HepG2 (cell line): Measurements from ENCODE around the gene TBCB. TPM values are rescaled to one million over a fixed set of nuclear protein-coding genes. Genes with fewer than 3 reads are reported as not detected.

Source experiments
- ATAC-seq: fragments of 200-7000 bp; cut with Tn5 transposase; 3 replicates; pipeline ENCODE4 v1.9.1; 2020; ENCODE audit warnings: mild to moderate bottlenecking, moderate library complexity
- BruUV-seq: library from RNA; stranded (reverse); fragments of 400-500 nt; replicated peaks from 2 replicates; lab custom pipeline; 2021; lab: Mats Ljungman, UMichigan
- CTCF ChIA-PET: fragments of 300-600 bp; formaldehyde crosslinking; extraction: SDS; loops from one replicate; lab custom pipeline; 2021; ENCODE audit warnings: low total read pairs, inconsistent platforms, low intra/inter-chr PET ratio; lab: Yijun Ruan, JAX
- POLR2A ChIA-PET: fragments of 350-600 bp; sonication (Branson Sonifier 250); formaldehyde crosslinking; loops from one replicate; lab custom pipeline; 2020; ENCODE audit warnings: antibody characterized with exemption, inconsistent platforms; lab: Yijun Ruan, JAX
- DNase-seq: peaks from one replicate; pipeline ENCODE4 v3.0.0-alpha.2; 2015; ENCODE audit warnings: low spot score
- FAIRE-seq: peaks from 3 replicates; lab custom pipeline; 2011; peaks lifted over from hg19 to GRCh38; lab: Jason Lieb, UNC
- H2AFZ ChIP-seq: one replicate; pipeline ENCODE4 v1.6.1; 2011; ENCODE audit warnings: low read length, inconsistent platforms
- H3K27ac ChIP-seq: fragments of 300-600 bp; 3 replicates; pipeline ENCODE4 v1.8.0; 2011; ENCODE audit warnings: mixed run types, mild to moderate bottlenecking, mixed read lengths, low read length, inconsistent platforms; ENCODE audit not compliant: insufficient read depth; ENCODE audit errors: extremely low read length
- H3K27me3 ChIP-seq, 2 experiments: fragments of 200-600 bp in 1 of 2; 2 replicates in 1 of 2; 3 replicates in 1 of 2; pipeline versions ENCODE4 v1.6.0 to v1.8.0; 2011; ENCODE audit warnings: low read length in 2 of 2, mild to moderate bottlenecking in 2 of 2, moderate library complexity in 2 of 2, inconsistent platforms in 1 of 2; ENCODE audit not compliant: insufficient read depth in 2 of 2, control insufficient read depth in 1 of 2
- H3K36me3 ChIP-seq, 2 experiments: fragments of 200-600 bp in 1 of 2; replicated peaks in 1 of 2; 2 replicates in 1 of 2; 3 replicates in 1 of 2; pipeline versions ENCODE4 v1.5.1 to v1.8.0; 2011; ENCODE audit warnings: low read length in 2 of 2, inconsistent platforms in 1 of 2; ENCODE audit not compliant: insufficient read depth in 2 of 2, control insufficient read depth in 1 of 2
- H3K4me1 ChIP-seq: 2 replicates; pipeline ENCODE4 v1.5.1; 2012; ENCODE audit warnings: low read length, inconsistent platforms; ENCODE audit not compliant: insufficient read depth
- H3K4me2 ChIP-seq: 2 replicates; pipeline ENCODE4 v1.6.0; 2011; ENCODE audit warnings: low read depth, low read length, inconsistent platforms
- H3K4me3 ChIP-seq, 3 experiments: fragments of 200-600 bp in 1 of 3; sonication (generic), shearing (Covaris generic) in 1 of 3; replicated peaks in 1 of 3; 2 replicates each; pipeline ENCODE4 v1.5.1; 2011 to 2016; ENCODE audit warnings: low read length in 3 of 3, inconsistent platforms in 2 of 3, low read depth in 2 of 3, mild to moderate bottlenecking in 2 of 3, control low read depth in 1 of 3, mixed read lengths in 1 of 3; ENCODE audit not compliant: insufficient read depth in 1 of 3
- H3K79me2 ChIP-seq: one replicate; pipeline ENCODE4 v1.6.1; 2011; ENCODE audit warnings: low read length, inconsistent platforms; ENCODE audit not compliant: insufficient read depth
- H3K9ac ChIP-seq: 2 replicates; pipeline ENCODE4 v1.6.0; 2011; ENCODE audit warnings: mild to moderate bottlenecking, low read depth, low read length, inconsistent platforms; ENCODE audit not compliant: insufficient read depth
- H3K9me3 ChIP-seq: 2 replicates; pipeline ENCODE4 v1.5.1; 2012; ENCODE audit warnings: mild to moderate bottlenecking, low read length
- H4K20me1 ChIP-seq: 2 replicates; pipeline ENCODE4 v1.6.0; 2011; ENCODE audit warnings: inconsistent platforms, mild to moderate bottlenecking, low read length, moderate library complexity; ENCODE audit not compliant: insufficient read depth
- HDAC2 ChIP-seq: sonication (generic); formaldehyde crosslinking; IDR thresholded peaks from 2 replicates; pipeline ENCODE4 v1.4.0; 2020; ENCODE audit warnings: missing genetic modification reagents
- HDAC6 ChIP-seq: fragments of 200-600 bp; sonication (generic); IDR thresholded peaks from 2 replicates; pipeline ENCODE4 v1.7.0; 2017; ENCODE audit warnings: mild to moderate bottlenecking, antibody characterized with exemption, low read length, low read depth
- KLF12 ChIP-seq: sonication (generic); formaldehyde crosslinking; IDR thresholded peaks from 2 replicates; pipeline ENCODE4 v1.4.0; 2020; ENCODE audit warnings: missing genetic modification reagents, borderline replicate concordance
- SMARCC2 ChIP-seq: fragments of 450-650 bp; IDR thresholded peaks from 2 replicates; pipeline ENCODE4 v1.6.1; 2017; ENCODE audit warnings: antibody characterized with exemption, mild to moderate bottlenecking
- SOX5 ChIP-seq: IDR thresholded peaks from 2 replicates; pipeline ENCODE4 v1.6.1; 2016; ENCODE audit warnings: borderline replicate concordance
- YY1 ChIP-seq: IDR thresholded peaks from 2 replicates; pipeline ENCODE4 v1.6.1; 2011; ENCODE audit warnings: low read length, low read depth, moderate library complexity, mild to moderate bottlenecking; ENCODE audit not compliant: insufficient read depth, insufficient replicate concordance
- ZFP1 ChIP-seq: IDR thresholded peaks from 2 replicates; pipeline ENCODE4 v1.6.1; 2016
- ZNF101 ChIP-seq: sonication (generic); formaldehyde crosslinking; IDR thresholded peaks from 2 replicates; pipeline ENCODE4 v1.4.0; 2020; ENCODE audit warnings: mild to moderate bottlenecking, low read depth, missing genetic modification reagents, borderline replicate concordance
- ZNF143 ChIP-seq: sonication (generic); formaldehyde crosslinking; IDR thresholded peaks from 2 replicates; pipeline ENCODE4 v1.4.0; 2020; ENCODE audit warnings: missing genetic modification reagents
- WGBS: methylation state at CpG from one replicate; pipeline ENCODE4 v1.1.6; 2017; ENCODE audit warnings: low lambda C conversion rate; 5-methylcytosine and 5-hydroxymethylcytosine counted together
- in situ Hi-C: cut with HindIII; loops from 2 replicates; pipeline ENCODE4 v1.10.0; 2017; ENCODE audit warnings: low pct_unique_long_range_greater_than_20kb; ENCODE audit not compliant: extremely low pct_ligation_motif_present
- intact Hi-C: fragments of 100-400 bp; cut with micrococcal nuclease; formaldehyde crosslinking; loops from one replicate; pipeline ENCODE4 v1.10.0; 2022; ENCODE audit not compliant: unreplicated experiment
- polyA plus RNA-seq, 8 experiments: library from polyadenylated mRNA; depleted of rRNA in 3 of 8; stranded (reverse) in 7 of 8; unstranded in 1 of 8; fragments of >200 nt; fragmentation: Illumina TruSeq in 4 of 8; extraction: Trizol in 4 of 8; gene quantifications; 2 replicates each; pipeline versions ENCODE4 v1.2.1 to v1.2.3, GENCODE V29; 2011 to 2016; ENCODE audit warnings: low read depth in 4 of 8, missing spikeins in 1 of 8, mixed read lengths in 1 of 8; ENCODE audit not compliant: insufficient read depth in 1 of 8
- total RNA-seq, 5 experiments: library from RNA; depleted of rRNA; stranded (reverse); fragments of >200 nt; fragmentation: Illumina TruSeq; extraction: Trizol; gene quantifications; 2 replicates each; pipeline ENCODE4 v1.2.3, GENCODE V29; 2016; ENCODE audit warnings: low read depth in 1 of 5
- TF ChIP-seq, protein P1 (sequence below): IDR thresholded peaks from 2 replicates; pipeline ENCODE4 v1.6.1; 2016
- TF ChIP-seq, protein P2 (sequence below): sonication (generic); formaldehyde crosslinking; IDR thresholded peaks from 2 replicates; pipeline ENCODE4 v1.5.0; 2020; ENCODE audit warnings: mild to moderate bottlenecking, missing genetic modification reagents
- TF ChIP-seq, protein P3 (sequence below): sonication (generic); formaldehyde crosslinking; IDR thresholded peaks from 2 replicates; pipeline ENCODE4 v1.4.0; 2020; ENCODE audit warnings: mild to moderate bottlenecking, missing genetic modification reagents, borderline replicate concordance

TBCB gene
- total and polyA plus RNA-seq, 2 of the 13 experiments (the other 11 are each of a cell fraction or from before 2014, with no cell fraction given), result 271 to 276 TPM

DNA sequence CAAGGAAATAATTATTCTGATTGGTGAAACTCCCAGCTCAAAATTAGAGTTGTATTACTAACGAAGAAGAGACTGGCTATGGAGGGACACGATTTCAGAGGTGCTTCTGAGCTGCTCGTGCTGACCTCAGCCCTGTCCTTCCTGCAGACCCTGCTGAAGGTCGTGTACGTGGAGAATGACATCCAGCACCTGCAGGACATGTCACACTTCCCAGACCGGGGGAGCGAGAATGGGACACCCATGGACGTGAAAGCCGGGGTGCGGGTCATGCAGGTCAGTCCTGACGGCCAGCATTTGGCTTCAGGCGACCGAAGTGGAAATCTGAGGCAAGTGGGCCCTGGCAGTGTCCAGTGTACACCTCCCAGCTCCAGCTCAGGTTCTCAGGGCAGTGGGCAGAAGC is 32.4 kb upstream of the TBCB start:
- BruUV-seq, result no TSS peak
- Histone ChIP-seq H3K4me3 (no peak overlapping the region), H3K4me2 (no peak overlapping the region), H4K20me1 (no peaks in the 10 kb centered on the region), H3K4me1 (peaks cover 13% of the 10 kb centered on the region), H3K9me3 (no peaks in the 10 kb centered on the region), H3K79me2 (no peaks in the 10 kb centered on the region), H3K36me3 (peaks cover 15 to 46% of the 10 kb centered on the region in 2 experiments), H3K27ac (no peak overlapping the region), H3K27me3 (no peaks in the 10 kb centered on the region), H2AFZ (no peak overlapping the region), H3K9ac (no peak overlapping the region)
- WGBS, result 89% methylated on average over 13 of the region's 13 CpGs
- ChIA-PET CTCF (no interaction called here), POLR2A (no interaction called here)
- intact Hi-C loops, result no loop called here
- in situ Hi-C loops, result no loop called here
- no peak for ATAC-seq
- no peak for FAIRE-seq
- DNase-seq, result no peak
- TF ChIP-seq, protein P1, sequence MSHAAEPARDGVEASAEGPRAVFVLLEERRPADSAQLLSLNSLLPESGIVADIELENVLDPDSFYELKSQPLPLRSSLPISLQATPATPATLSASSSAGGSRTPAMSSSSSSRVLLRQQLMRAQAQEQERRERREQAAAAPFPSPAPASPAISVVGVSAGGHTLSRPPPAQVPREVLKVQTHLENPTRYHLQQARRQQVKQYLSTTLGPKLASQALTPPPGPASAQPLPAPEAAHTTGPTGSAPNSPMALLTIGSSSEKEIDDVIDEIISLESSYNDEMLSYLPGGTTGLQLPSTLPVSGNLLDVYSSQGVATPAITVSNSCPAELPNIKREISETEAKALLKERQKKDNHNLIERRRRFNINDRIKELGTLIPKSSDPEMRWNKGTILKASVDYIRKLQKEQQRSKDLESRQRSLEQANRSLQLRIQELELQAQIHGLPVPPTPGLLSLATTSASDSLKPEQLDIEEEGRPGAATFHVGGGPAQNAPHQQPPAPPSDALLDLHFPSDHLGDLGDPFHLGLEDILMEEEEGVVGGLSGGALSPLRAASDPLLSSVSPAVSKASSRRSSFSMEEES (CRISPR knock-in tag), result no peak
- TF ChIP-seq YY1 (no peak), ZNF143 (CRISPR knock-in tag) (no peak), SOX5 (no peak), ZFP1 (CRISPR knock-in tag) (no peak), KLF12 (CRISPR knock-in tag) (no peak), HDAC6 (no peak), SMARCC2 (no peak), ZNF101 (CRISPR knock-in tag) (no peak), HDAC2 (CRISPR knock-in tag) (no peak)
- TF ChIP-seq, protein P2, sequence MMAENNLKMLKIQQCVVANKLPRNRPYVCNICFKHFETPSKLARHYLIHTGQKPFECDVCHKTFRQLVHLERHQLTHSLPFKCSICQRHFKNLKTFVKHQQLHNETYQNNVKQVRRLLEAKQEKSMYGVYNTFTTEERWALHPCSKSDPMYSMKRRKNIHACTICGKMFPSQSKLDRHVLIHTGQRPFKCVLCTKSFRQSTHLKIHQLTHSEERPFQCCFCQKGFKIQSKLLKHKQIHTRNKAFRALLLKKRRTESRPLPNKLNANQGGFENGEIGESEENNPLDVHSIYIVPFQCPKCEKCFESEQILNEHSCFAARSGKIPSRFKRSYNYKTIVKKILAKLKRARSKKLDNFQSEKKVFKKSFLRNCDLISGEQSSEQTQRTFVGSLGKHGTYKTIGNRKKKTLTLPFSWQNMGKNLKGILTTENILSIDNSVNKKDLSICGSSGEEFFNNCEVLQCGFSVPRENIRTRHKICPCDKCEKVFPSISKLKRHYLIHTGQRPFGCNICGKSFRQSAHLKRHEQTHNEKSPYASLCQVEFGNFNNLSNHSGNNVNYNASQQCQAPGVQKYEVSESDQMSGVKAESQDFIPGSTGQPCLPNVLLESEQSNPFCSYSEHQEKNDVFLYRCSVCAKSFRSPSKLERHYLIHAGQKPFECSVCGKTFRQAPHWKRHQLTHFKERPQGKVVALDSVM (CRISPR knock-in tag), result no peak
- TF ChIP-seq, protein P3, sequence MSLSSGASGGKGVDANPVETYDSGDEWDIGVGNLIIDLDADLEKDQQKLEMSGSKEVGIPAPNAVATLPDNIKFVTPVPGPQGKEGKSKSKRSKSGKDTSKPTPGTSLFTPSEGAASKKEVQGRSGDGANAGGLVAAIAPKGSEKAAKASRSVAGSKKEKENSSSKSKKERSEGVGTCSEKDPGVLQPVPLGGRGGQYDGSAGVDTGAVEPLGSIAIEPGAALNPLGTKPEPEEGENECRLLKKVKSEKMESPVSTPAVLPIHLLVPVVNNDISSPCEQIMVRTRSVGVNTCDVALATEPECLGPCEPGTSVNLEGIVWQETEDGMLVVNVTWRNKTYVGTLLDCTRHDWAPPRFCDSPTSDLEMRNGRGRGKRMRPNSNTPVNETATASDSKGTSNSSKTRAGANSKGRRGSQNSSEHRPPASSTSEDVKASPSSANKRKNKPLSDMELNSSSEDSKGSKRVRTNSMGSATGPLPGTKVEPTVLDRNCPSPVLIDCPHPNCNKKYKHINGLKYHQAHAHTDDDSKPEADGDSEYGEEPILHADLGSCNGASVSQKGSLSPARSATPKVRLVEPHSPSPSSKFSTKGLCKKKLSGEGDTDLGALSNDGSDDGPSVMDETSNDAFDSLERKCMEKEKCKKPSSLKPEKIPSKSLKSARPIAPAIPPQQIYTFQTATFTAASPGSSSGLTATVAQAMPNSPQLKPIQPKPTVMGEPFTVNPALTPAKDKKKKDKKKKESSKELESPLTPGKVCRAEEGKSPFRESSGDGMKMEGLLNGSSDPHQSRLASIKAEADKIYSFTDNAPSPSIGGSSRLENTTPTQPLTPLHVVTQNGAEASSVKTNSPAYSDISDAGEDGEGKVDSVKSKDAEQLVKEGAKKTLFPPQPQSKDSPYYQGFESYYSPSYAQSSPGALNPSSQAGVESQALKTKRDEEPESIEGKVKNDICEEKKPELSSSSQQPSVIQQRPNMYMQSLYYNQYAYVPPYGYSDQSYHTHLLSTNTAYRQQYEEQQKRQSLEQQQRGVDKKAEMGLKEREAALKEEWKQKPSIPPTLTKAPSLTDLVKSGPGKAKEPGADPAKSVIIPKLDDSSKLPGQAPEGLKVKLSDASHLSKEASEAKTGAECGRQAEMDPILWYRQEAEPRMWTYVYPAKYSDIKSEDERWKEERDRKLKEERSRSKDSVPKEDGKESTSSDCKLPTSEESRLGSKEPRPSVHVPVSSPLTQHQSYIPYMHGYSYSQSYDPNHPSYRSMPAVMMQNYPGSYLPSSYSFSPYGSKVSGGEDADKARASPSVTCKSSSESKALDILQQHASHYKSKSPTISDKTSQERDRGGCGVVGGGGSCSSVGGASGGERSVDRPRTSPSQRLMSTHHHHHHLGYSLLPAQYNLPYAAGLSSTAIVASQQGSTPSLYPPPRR (CRISPR knock-in tag), result no peak
